Tongue (tissue), 2 donors: Measurements from ENCODE around the gene ANKRD6. TPM values are rescaled to one million over a fixed set of nuclear protein-coding genes. Genes with fewer than 3 reads are reported as not detected.
A peak's percentile ranks its signal among the peaks of the same experiment; 100 is the strongest.

Experiments
- DNase-seq: peaks from one replicate; pipeline ENCODE4 v3.0.0-alpha.2; 2015
- total RNA-seq: library from RNA; depleted of rRNA; stranded (reverse); fragments of >200 nt; gene quantifications from one replicate; pipeline ENCODE4 v1.2.3, GENCODE V29; 2014

Gene ANKRD6
- total RNA-seq, 1 donor from 2014 or later: 17.8 TPM

GRCh38 chr6:89510393-89510792 is 77.4 kb downstream of the ANKRD6 start:
- no peak for DNase-seq

GRCh38 chr6:89518352-89519055 is 85.6 kb downstream of the ANKRD6 start:
- DNase-seq: peak; percentile 16

- DNase-seq: no peak
Observed at GRCh38 chr6:89520736-89521135, 87.8 kb downstream of the ANKRD6 start.

GRCh38 chr6:89522778-89523177 is 89.8 kb downstream of the ANKRD6 start:
- no peak for DNase-seq

- no peak for DNase-seq
Observed at GRCh38 chr6:89525786-89526562, 93.0 kb downstream of the ANKRD6 start.

- no peak for DNase-seq
Observed at GRCh38 chr6:89526563-89526869, 93.6 kb downstream of the ANKRD6 start.

DNA sequence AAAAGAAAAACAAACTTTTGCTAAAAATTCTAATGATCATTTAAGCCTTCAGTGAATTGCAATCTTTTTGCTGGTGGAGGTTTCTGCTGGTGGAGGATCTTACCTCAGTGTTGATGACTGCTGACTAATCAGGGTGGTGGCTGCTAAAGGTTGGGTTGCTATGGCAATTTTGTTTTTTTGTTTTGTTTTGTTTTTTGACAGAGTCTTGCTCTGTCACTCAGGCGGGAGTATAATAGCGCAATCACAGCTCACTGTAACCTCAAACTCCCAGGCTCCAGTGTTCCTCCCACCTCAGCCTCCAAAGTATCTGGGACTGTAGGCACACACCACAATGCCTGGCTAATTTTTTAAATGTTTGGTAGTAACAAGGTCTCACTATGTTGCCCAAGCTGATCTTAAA is 94.7 kb downstream of the ANKRD6 start:
- no peak for DNase-seq

- DNase-seq: no peak
Observed at GRCh38 chr6:89528866-89529265, 95.9 kb downstream of the ANKRD6 start.

GRCh38 chr6:89530982-89531381 is 98.0 kb downstream of the ANKRD6 start:
- DNase-seq: peak; percentile 47

GRCh38 chr6:89536231-89536630 is 103.3 kb downstream of the ANKRD6 start:
- DNase-seq: peak; percentile 48

GRCh38 chr6:89539779-89540178 is 106.8 kb downstream of the ANKRD6 start:
- no peak for DNase-seq

GRCh38 chr6:89542081-89542857 is 109.3 kb downstream of the ANKRD6 start:
- no peak for DNase-seq

- no peak for DNase-seq
Observed at GRCh38 chr6:89542866-89543265, 109.9 kb downstream of the ANKRD6 start.

- DNase-seq: no peak
Observed at GRCh38 chr6:89547281-89547680, 114.3 kb downstream of the ANKRD6 start.

DNA sequence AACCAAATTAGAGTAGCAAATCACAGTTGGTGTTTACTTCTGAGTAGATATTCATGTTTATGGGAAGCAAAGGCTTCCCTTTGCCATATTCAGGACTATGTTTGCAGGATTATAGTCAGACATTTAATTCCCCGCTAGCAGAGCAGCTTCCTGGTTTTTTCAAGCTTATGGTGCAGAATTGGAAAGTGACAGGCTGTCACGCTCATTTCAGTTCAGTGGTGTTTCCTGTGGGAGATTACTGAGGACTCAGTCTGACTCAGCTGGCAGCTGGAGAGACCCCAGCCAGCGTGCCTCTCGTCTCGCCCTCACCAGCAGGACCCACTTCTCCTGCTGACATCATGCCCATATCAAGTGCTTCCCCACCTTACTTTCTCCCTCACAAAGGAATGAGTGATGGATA is 120.5 kb downstream of the ANKRD6 start:
- DNase-seq: no peak

DNA sequence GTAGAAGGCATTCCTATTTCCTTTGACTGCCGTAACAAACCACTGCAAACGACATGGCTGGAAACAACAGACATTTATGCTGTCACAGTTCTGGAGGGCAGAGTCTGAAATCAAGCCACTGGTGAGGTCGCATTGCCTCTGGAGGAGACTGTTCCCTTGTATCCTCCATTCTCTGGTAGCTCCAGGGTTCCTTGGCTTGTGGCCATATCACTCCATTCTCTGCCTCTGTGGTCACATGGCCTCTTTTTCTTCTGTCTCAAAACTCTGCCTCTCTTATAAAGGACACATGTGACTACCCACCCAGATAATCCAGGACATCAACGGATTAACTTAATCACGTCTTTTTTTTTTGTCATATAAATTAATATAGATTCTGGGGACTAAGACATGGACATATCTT is 121.2 kb downstream of the ANKRD6 start:
- DNase-seq: no peak

DNA sequence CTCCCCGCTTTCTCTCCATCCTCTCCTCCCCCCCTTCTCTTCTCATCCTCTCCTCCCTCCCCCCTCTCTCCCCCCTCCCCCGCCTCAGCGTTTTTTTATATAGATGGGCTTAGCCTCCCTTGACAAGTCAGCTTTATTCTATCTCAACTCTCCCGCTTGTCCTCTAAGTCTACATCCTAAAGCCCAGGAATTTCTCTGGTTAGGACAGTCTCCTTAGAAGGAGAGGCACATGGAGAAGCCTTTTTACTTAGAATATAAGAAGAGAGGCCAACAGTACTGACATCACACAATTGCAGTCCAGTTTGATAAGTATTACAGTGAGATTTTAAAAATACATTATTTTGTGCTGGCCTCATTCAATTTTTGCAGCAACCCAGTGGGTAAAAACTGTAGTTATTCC is 122.1 kb downstream of the ANKRD6 start:
- no peak for DNase-seq

GRCh38 chr6:89555806-89556205 is 122.9 kb downstream of the ANKRD6 start:
- no peak for DNase-seq

DNA sequence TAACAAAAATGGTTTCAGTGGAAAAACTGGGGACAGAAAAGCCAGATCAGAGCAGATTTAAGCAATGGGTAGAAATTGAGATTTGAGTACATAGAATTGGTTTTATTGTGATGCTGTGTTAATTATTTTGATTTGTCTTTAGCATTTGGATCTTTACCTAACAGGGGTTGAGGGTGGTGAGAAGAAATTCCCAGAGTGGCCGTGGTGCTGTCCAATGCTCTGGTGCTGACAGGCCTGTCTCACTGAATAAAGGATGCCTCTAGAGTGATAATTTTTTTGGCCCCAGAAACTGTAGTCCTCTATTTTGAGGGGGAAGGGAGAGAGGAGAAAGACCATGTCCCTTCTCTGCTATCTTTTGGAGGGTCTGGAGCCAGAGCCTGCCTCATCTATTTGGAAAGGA is 126.5 kb downstream of the ANKRD6 start:
- DNase-seq: peak; percentile 33

DNA sequence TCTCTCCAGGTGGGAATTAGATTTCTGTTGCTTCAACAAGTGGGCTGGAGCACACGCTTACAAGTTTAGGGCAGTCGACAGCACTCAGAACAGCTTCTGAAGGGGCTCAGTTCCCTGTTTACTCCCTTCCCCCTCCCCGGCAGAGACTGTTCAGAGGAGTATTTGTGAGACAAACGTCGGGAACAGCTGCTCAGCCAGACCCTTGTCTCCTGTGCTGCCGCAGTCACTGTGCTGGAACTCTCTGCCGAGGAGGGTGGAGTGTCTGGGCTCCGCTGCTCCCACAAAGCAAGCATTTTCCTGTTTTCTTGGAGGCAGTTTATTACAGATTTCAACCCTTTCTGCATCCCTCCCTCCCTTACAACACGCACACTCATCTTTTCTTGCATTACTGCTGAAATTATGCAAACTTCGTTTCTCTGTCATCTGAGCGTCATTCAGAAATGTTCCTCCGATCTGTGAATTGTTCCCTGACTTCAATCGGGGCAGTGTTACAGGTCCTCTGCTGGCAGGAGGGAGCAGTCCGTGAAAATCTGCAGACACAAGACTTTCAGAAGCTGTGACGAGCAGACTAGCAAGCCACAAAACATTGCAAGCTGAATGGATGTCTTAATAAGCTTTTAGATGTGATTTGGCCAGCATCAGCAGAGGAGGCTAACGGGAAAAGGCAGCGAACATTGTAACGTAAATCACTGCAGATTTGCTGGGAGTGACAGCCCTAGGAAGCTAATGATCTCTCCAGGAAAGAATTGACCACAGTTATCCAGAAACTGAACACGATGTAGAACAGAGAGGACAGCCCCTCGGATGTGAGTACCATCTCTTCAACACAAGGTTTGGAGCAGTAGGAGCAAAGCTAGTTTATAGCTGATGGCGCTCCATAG is 129.4 kb downstream of the ANKRD6 start:
- DNase-seq: peak; percentile 59

DNA sequence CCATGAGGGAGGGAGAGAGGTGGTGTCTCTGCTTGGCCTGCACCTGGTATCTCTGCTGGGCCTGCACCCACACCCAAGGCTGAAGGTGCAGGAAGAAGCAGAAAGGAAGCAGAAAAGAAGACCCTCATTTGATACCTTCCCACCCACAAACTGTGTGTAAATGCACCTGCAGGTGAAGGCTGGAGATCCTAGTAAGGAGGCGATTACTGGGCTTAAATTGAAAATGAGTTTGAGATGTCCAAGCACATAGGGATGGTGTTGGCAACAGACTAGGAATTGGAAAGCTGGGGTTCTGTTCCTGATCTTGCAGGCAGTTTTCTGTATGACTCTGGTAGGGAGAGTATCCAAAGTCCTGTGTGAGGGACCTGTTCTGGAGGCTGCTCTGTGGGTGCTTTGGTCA is 130.9 kb downstream of the ANKRD6 start:
- DNase-seq: no peak

DNA sequence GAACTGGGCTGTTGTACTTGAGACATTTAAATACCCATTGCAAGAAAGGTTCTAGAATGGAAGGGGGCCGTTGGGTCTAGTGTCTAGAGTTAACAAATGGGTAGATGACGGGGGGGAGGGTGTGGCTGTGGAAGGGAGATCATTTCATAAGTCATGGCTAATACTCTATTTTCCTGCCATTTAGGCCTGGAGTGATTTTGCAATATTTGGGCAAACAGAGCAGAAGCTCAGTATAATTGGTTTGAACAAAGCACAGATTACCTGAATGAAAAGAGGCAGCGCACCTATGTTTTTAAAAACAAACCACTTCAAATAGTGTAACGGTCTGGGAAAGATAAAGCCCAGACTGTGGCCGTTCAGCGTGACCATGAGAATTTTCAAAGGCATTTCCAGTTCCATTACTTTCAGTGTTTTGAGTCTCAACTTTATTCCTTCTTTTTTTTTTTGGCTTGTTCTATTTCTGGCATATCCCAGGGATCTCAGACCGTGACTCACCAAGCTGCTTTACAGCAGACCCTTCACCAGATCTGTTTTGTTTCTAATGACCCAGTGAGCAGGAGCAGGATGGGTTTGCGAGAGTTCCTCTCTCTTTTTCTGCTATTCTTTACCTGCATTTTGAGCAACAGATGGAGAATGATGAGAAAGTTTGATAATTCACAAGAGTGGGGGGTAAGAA is 131.9 kb downstream of the ANKRD6 start:
- peak; percentile 12 for DNase-seq
